ENCODE measurements around the gene RNF208. TPM values are rescaled to one million over a fixed set of nuclear protein-coding genes. Genes with fewer than 3 reads are reported as not detected.

The RNF208 gene
- total RNA-seq, 3 donors from 2014 or later: 1.5 to 2.9 (median 1.8) TPM

GRCh38 chr9:137217276-137218211 lies 4.5 kb downstream of the RNF208 start:
- peak; percentile 86 to 92 for DNase-seq (ENCODE audit: low spot score in 2 of 2)
- TF ChIP-seq CTCF (IDR thresholded peaks at IDR 0.05) (no peak), POLR2A (IDR thresholded peaks at IDR 0.05) (no peak), POLR2AphosphoS5 (IDR thresholded peaks at IDR 0.05) (no peak)
- Histone ChIP-seq H3K9me3 (no peaks in the 10 kb centered on the region), H3K4me3 (peak overlapping the region; percentile 14 to 63 (median 51)), H3K27me3 (no peaks in the 10 kb centered on the region), H3K27ac (peak overlapping the region; percentile 80 to 88), H3K4me1 (peaks cover 0 to 25% of the 10 kb centered on the region in 2 donors), H3K36me3 (no peaks in the 10 kb centered on the region)
- intact Hi-C loops (cut with DNase I; ENCODE audit: low total_unique reads): no loop called here

- Histone ChIP-seq H3K27ac (peak overlapping the region in 1 of 2 donors; percentile 88), H3K36me3 (no peaks in the 10 kb centered on the region), H3K4me1 (peaks cover 0 to 25% of the 10 kb centered on the region in 2 donors), H3K9me3 (no peaks in the 10 kb centered on the region), H3K4me3 (peak overlapping the region in 1 of 3 donors; percentile 63), H3K27me3 (no peaks in the 10 kb centered on the region)
- intact Hi-C loops (cut with DNase I; ENCODE audit: low total_unique reads): no loop called here
- no peak for TF ChIP-seq POLR2AphosphoS5 (IDR thresholded peaks at IDR 0.05)
- TF ChIP-seq CTCF (IDR thresholded peaks at IDR 0.05): no peak
- TF ChIP-seq POLR2A (IDR thresholded peaks at IDR 0.05): no peak
- no peak for DNase-seq (ENCODE audit: low spot score in 2 of 2)
Observed at GRCh38 chr9:137216188-137216965, 5.7 kb downstream of the RNF208 start.

- no peaks in the 10 kb centered on the region for H3K27me3 ChIP-seq
- no peak overlapping the region for H3K4me3 ChIP-seq
- no peak for DNase-seq (ENCODE audit: low spot score in 2 of 2)
- intact Hi-C loops (cut with DNase I; ENCODE audit: low total_unique reads): no loop called here
- no peaks in the 10 kb centered on the region for H3K9me3 ChIP-seq
- no peaks in the 10 kb centered on the region for H3K36me3 ChIP-seq
- TF ChIP-seq POLR2AphosphoS5 (IDR thresholded peaks at IDR 0.05): no peak
- TF ChIP-seq CTCF (IDR thresholded peaks at IDR 0.05): no peak
- TF ChIP-seq POLR2A (IDR thresholded peaks at IDR 0.05): no peak
- no peak overlapping the region for H3K27ac ChIP-seq
- H3K4me1 ChIP-seq: peaks cover 0 to 25% of the 10 kb centered on the region in 2 donors
Observed at GRCh38 chr9:137215196-137215986, 6.6 kb downstream of the RNF208 start.

- Histone ChIP-seq H3K9me3 (no peaks in the 10 kb centered on the region), H3K4me3 (no peak overlapping the region), H3K27me3 (no peaks in the 10 kb centered on the region), H3K4me1 (peaks cover 0 to 25% of the 10 kb centered on the region in 2 donors), H3K36me3 (no peaks in the 10 kb centered on the region), H3K27ac (no peak overlapping the region)
- TF ChIP-seq POLR2A (IDR thresholded peaks at IDR 0.05): no peak
- TF ChIP-seq POLR2AphosphoS5 (IDR thresholded peaks at IDR 0.05): no peak
- TF ChIP-seq CTCF (IDR thresholded peaks at IDR 0.05): no peak
- intact Hi-C loops (cut with DNase I; ENCODE audit: low total_unique reads): no loop called here
- no peak for DNase-seq (ENCODE audit: low spot score in 2 of 2)
Observed at GRCh38 chr9:137214620-137215019, 7.4 kb downstream of the RNF208 start.

All from breast epithelium (tissue), 4 donors.